Measurements from ENCODE around the gene EPB41L4A.

DNA sequence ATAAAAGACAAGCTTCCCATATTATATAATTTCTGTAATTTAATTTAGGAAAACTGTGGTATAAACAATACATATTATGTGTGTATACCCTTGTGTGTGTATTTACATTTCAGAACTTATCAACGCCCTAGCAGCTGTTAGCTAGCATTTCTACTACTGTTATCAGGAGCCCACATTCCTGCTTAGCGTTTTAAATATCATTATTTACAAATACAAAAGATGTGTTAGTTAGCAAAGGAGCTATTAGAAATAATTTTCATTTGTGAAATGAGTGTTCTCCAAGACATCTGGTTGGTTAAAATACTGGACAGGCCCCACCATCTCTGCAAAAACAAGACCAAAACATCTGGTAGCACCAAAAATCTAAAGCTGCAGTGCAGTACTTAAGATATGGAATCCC, 48.0 kb downstream of the EPB41L4A start:
- TF ChIP-seq POLR2A (IDR thresholded peaks at IDR 0.05) = no peak
- TF ChIP-seq EP300 (IDR thresholded peaks at IDR 0.05) = no peak
- TF ChIP-seq, protein P1, sequence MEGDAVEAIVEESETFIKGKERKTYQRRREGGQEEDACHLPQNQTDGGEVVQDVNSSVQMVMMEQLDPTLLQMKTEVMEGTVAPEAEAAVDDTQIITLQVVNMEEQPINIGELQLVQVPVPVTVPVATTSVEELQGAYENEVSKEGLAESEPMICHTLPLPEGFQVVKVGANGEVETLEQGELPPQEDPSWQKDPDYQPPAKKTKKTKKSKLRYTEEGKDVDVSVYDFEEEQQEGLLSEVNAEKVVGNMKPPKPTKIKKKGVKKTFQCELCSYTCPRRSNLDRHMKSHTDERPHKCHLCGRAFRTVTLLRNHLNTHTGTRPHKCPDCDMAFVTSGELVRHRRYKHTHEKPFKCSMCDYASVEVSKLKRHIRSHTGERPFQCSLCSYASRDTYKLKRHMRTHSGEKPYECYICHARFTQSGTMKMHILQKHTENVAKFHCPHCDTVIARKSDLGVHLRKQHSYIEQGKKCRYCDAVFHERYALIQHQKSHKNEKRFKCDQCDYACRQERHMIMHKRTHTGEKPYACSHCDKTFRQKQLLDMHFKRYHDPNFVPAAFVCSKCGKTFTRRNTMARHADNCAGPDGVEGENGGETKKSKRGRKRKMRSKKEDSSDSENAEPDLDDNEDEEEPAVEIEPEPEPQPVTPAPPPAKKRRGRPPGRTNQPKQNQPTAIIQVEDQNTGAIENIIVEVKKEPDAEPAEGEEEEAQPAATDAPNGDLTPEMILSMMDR (IDR thresholded peaks at IDR 0.05) = no peak
- no peak for TF ChIP-seq POLR2AphosphoS5 (IDR thresholded peaks at IDR 0.05)

All from stomach (tissue), 4 donors.